Vagina (tissue), 2 donors: ENCODE results near the gene MTUS2. TPM values are rescaled to one million over a fixed set of nuclear protein-coding genes. Genes with fewer than 3 reads are reported as not detected.

Source experiments
- DNase-seq, 2 donors: peaks; one replicate each; pipeline ENCODE4 v3.0.0-alpha.2; 2017; ENCODE audit errors: extremely low spot score in 2 of 2
- H3K27ac ChIP-seq: fragments of 200-600 bp; sonication (generic); one replicate; pipeline ENCODE4 v1.5.1; 2019
- H3K27me3 ChIP-seq: fragments of 200-600 bp; sonication (generic); one replicate; pipeline ENCODE4 v1.5.1; 2019
- H3K36me3 ChIP-seq, 2 donors: fragments of 200-600 bp; sonication (generic); one replicate each; pipeline ENCODE4 v1.5.1; 2017 to 2019
- H3K4me1 ChIP-seq: fragments of 200-600 bp; sonication (generic); one replicate; pipeline ENCODE4 v1.5.1; 2019
- H3K4me3 ChIP-seq, 2 donors: fragments of 200-600 bp; sonication (generic); 1 replicate in 1 of 2; 2 replicates in 1 of 2; pipeline ENCODE4 v1.5.1; 2016 to 2019
- H3K9me3 ChIP-seq: fragments of 200-600 bp; sonication (generic); one replicate; pipeline ENCODE4 v1.5.1; 2019
- POLR2A ChIP-seq, 2 donors: fragments of 450-650 bp; IDR thresholded peaks; one replicate each; pipeline ENCODE4 v1.6.1; 2017; ENCODE audit warnings: antibody characterized with exemption in 2 of 2, mild to moderate bottlenecking in 2 of 2, moderate library complexity in 2 of 2
- POLR2AphosphoS5 ChIP-seq, 2 donors: sonication (generic); formaldehyde crosslinking; IDR thresholded peaks; one replicate each; pipeline ENCODE4 v1.9.0; 2017; ENCODE audit warnings: antibody characterized with exemption in 2 of 2, mild to moderate bottlenecking in 2 of 2, low read depth in 1 of 2; ENCODE audit not compliant: insufficient read depth in 1 of 2
- intact Hi-C: fragments of 100-400 bp; cut with DNase I; formaldehyde crosslinking; loops from one replicate; pipeline ENCODE4 v1.15.1; 2023
- total RNA-seq: library from RNA; depleted of rRNA; stranded (reverse); fragments of >200 nt; gene quantifications from one replicate; pipeline ENCODE4 v1.2.3, GENCODE V29; 2016
- TF ChIP-seq, protein P1 (sequence below), 3 experiments: fragments of 450-650 bp in 2 of 3; fragments of 200-600 bp in 1 of 3; sonication (generic) in 1 of 3; IDR thresholded peaks; one replicate each; pipeline ENCODE4 v1.5.1; 2017 to 2019; ENCODE audit warnings: antibody characterized with exemption in 3 of 3, mild to moderate bottlenecking in 2 of 3, moderate library complexity in 2 of 3

Gene MTUS2
- total RNA-seq, 1 donor from 2014 or later: 0.74 TPM

DNA sequence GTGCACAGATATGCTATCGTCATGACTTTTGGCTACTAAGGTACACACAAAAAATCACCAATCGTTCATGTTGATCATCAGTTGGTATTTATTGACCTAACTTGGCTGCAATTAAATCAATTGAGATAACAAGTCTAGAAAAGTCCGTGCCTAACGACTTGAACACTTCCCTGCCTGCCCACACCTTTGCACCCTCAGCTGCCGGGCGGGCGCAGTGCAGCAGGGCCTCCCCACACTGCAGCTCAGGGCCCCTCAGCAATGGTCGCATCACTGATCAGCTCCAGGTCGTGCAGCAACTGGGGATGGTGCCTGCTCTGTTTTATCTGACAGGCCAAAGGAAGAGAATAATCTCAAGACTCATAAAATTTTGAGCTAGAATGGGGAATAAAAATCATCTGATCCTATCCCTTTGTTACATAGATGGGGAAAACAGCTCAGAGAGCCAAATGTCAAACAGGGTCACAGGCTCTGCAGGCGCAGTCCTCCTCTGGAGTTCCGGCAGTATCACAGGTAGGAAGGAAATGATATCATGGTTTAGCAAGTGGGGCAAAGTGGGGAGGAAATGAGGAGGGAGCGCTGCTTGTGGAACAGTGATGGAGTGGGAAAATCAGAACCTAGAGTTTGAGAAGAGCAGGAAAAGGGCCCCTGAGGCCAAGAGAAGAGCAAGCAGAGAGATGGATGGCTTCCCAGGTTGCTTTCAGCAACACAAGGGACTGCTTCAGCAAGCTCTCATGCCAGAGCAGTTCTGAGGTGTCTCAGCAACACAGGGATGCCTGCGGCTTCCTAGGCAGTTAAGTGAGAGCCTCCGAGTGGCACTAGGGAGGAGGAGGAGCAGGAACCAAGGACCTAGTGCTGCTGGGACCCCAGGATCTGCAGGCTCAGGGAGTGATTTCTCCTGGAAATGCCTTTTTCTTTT, 717.9 kb downstream of the MTUS2 start:
- H3K27me3 ChIP-seq: no peaks in the 10 kb centered on the region
- H3K4me3 ChIP-seq: no peak overlapping the region
- intact Hi-C loops: no loop called here
- no peak for DNase-seq
- peaks cover 12% of the 10 kb centered on the region for H3K4me1 ChIP-seq
- TF ChIP-seq POLR2A (IDR thresholded peaks at IDR 0.05) (no peak), POLR2AphosphoS5 (IDR thresholded peaks at IDR 0.05; ENCODE audit: insufficient read depth in 1 of 2, low read depth in 1 of 2) (no peak)
- TF ChIP-seq, protein P1, sequence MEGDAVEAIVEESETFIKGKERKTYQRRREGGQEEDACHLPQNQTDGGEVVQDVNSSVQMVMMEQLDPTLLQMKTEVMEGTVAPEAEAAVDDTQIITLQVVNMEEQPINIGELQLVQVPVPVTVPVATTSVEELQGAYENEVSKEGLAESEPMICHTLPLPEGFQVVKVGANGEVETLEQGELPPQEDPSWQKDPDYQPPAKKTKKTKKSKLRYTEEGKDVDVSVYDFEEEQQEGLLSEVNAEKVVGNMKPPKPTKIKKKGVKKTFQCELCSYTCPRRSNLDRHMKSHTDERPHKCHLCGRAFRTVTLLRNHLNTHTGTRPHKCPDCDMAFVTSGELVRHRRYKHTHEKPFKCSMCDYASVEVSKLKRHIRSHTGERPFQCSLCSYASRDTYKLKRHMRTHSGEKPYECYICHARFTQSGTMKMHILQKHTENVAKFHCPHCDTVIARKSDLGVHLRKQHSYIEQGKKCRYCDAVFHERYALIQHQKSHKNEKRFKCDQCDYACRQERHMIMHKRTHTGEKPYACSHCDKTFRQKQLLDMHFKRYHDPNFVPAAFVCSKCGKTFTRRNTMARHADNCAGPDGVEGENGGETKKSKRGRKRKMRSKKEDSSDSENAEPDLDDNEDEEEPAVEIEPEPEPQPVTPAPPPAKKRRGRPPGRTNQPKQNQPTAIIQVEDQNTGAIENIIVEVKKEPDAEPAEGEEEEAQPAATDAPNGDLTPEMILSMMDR (IDR thresholded peaks at IDR 0.05): no peak
- peaks cover 0 to 6% of the 10 kb centered on the region in 2 donors for H3K36me3 ChIP-seq
- H3K9me3 ChIP-seq: no peaks in the 10 kb centered on the region
- H3K27ac ChIP-seq: peak overlapping the region; percentile 49

- H3K9me3 ChIP-seq: no peaks in the 10 kb centered on the region
- intact Hi-C loops: no loop called here
- H3K4me3 ChIP-seq: no peak overlapping the region
- no peak for DNase-seq
- H3K27ac ChIP-seq: peak overlapping the region; percentile 49
- H3K36me3 ChIP-seq: peaks cover 0 to 4% of the 10 kb centered on the region in 2 donors
- H3K27me3 ChIP-seq: no peaks in the 10 kb centered on the region
- H3K4me1 ChIP-seq: peaks cover 12% of the 10 kb centered on the region
- no peak for TF ChIP-seq POLR2AphosphoS5 (IDR thresholded peaks at IDR 0.05; ENCODE audit: insufficient read depth in 1 of 2, low read depth in 1 of 2)
- no peak for TF ChIP-seq POLR2A (IDR thresholded peaks at IDR 0.05)
- TF ChIP-seq, protein P1 (IDR thresholded peaks at IDR 0.05): no peak
Measured at GRCh38 chr13:29538652-29539040, 718.5 kb downstream of the MTUS2 start.

- peaks cover 12% of the 10 kb centered on the region for H3K4me1 ChIP-seq
- no peak for DNase-seq
- H3K9me3 ChIP-seq: no peaks in the 10 kb centered on the region
- TF ChIP-seq POLR2AphosphoS5 (IDR thresholded peaks at IDR 0.05; ENCODE audit: insufficient read depth in 1 of 2, low read depth in 1 of 2): no peak
- TF ChIP-seq POLR2A (IDR thresholded peaks at IDR 0.05): no peak
- TF ChIP-seq, protein P1 (IDR thresholded peaks at IDR 0.05): no peak
- H3K27me3 ChIP-seq: no peaks in the 10 kb centered on the region
- H3K36me3 ChIP-seq: peaks cover 0 to 4% of the 10 kb centered on the region in 2 donors
- intact Hi-C loops: no loop called here
- H3K4me3 ChIP-seq: no peak overlapping the region
- no peak overlapping the region for H3K27ac ChIP-seq
Measured at GRCh38 chr13:29539856-29540255, 719.7 kb downstream of the MTUS2 start.

DNA sequence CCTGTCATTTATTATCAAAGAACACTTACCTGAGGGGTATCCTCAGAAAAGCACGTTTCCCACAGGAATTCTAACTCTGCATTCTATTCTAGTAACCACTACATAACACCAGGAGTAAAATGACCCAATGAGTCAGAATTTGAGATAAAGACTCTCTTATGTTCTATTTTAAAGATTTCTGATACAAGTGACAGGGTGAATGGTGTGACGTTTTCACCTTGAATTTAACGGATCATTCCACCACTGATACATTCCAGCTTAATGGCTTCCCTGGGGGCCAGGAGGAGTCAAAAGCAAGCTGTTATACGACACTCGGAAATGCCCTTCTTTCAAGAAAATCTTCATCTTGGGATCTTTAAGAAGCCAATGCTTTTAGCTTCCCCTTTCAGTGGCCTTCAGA, 720.2 kb downstream of the MTUS2 start:
- peaks cover 12% of the 10 kb centered on the region for H3K4me1 ChIP-seq
- DNase-seq: no peak
- no peak for TF ChIP-seq POLR2AphosphoS5 (IDR thresholded peaks at IDR 0.05; ENCODE audit: insufficient read depth in 1 of 2, low read depth in 1 of 2)
- TF ChIP-seq, protein P1 (IDR thresholded peaks at IDR 0.05): no peak
- H3K27ac ChIP-seq: no peak overlapping the region
- no peak overlapping the region for H3K4me3 ChIP-seq
- no peaks in the 10 kb centered on the region for H3K9me3 ChIP-seq
- intact Hi-C loops: no loop called here
- no peaks in the 10 kb centered on the region for H3K27me3 ChIP-seq
- peaks cover 0 to 4% of the 10 kb centered on the region in 2 donors for H3K36me3 ChIP-seq

GRCh38 chr13:29540799-29541198, 720.7 kb downstream of the MTUS2 start:
- H3K27ac ChIP-seq: no peak overlapping the region
- TF ChIP-seq POLR2A (IDR thresholded peaks at IDR 0.05): no peak
- no peaks in the 10 kb centered on the region for H3K27me3 ChIP-seq

More at GRCh38 chr13:29540799-29541198, 720.7 kb downstream of the MTUS2 start:
- Histone ChIP-seq H3K36me3 (peaks cover 0 to 2% of the 10 kb centered on the region in 2 donors), H3K4me1 (peaks cover 12% of the 10 kb centered on the region), H3K4me3 (no peak overlapping the region), H3K9me3 (no peaks in the 10 kb centered on the region)
- DNase-seq: no peak
- intact Hi-C loops: no loop called here
